ENCODE measurements around the gene GRPEL2.

DNA sequence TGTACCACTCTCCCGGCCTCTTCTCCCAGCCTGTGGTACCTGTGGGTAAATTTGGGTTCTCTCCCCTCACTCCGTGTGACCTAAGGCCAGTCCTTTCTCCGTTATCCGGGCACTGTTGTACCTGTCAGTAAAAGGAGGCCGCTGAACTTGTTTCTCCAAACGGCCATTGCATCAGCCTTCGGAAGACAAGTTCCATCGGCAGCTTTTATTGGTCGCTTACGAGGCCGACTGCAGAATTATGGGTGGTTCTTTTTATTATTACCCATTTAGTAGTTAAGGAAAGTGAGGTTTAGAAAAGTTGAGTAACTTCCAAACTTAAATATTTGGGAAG is 558 bp downstream of the GRPEL2 start:
- no peak for TF ChIP-seq YY1 (IDR thresholded peaks at IDR 0.05; ENCODE audit: insufficient read depth, insufficient read length)
- no peak for TF ChIP-seq ZNF274 (IDR thresholded peaks at IDR 0.05; ENCODE audit: low read depth, low read length)
- no peak for TF ChIP-seq SUZ12 (IDR thresholded peaks at IDR 0.05; ENCODE audit: extremely low read depth, insufficient read depth, insufficient read length)
